NOMO-1 (cell line): ENCODE results near the gene CIB1.
"Not testable (repeated sequence)": the region's sequence is repeated elsewhere in the genome, so short reads cannot be mapped to it uniquely, and the experiment has no call there.

ENCODE experiments used
- DNase-seq, 2 experiments: peaks; one replicate each; lab custom pipeline; 2025; ENCODE audit not compliant: unreplicated experiment in 2 of 2; lab: John Stamatoyannopoulos, UW

CIB1 gene

GRCh38 chr15:90233387-90234095 lies at the start of gene CIB1:
CIB1 (minus strand) TSS chr15:90233941; CDS start chr15:90233885, 56 bp downstream.
- peak; percentile 91 to 98 for DNase-seq

DNA sequence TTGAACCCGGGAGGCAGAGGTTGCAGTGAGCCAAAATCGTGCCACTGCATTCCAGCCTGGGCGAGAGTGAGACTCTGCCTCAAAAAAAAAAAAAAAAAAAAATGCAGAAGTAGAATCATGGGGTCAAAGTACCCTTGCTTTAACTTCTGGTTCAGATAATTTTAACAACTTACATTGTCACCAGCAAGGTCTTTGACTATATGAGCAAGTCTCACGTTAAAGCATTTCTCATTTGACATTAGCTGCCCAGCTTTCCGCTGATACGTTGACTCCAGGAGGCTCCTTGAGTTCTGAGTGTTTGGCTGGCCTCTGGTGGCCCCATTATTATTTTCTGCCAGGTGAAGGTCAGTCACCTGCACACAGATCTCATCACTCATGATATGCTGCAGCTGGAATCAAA lies 47.9 kb upstream of the CIB1 start:
- peak in 1 of 2 experiments; percentile 46 for DNase-seq

DNA sequence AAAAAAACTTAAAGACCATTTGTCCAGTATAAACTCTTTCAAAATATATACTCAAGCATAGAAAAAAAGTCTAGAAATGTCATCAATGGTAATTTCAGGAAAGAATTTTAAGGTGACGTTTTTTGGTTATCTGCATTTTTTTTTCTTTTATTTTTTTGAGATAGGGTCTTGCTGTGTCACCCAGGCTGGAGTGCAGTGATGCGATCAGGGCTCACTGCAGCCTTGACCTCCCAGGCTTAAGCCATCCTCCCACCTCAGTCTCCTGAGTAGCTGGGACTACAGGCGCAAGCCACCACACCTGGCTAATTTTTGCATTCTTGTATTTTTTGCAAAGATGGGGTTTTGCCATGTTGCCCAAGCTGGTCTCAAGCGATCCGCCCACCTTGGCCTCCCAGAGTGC lies 47.0 kb upstream of the CIB1 start:
- DNase-seq: not testable (repeated sequence)

GRCh38 chr15:90278467-90278866 lies 44.7 kb upstream of the CIB1 start:
- not testable (repeated sequence) for DNase-seq

- no peak for DNase-seq
These were observed 37.9 kb upstream of the CIB1 start for GRCh38 chr15:90271459-90272166.

DNA sequence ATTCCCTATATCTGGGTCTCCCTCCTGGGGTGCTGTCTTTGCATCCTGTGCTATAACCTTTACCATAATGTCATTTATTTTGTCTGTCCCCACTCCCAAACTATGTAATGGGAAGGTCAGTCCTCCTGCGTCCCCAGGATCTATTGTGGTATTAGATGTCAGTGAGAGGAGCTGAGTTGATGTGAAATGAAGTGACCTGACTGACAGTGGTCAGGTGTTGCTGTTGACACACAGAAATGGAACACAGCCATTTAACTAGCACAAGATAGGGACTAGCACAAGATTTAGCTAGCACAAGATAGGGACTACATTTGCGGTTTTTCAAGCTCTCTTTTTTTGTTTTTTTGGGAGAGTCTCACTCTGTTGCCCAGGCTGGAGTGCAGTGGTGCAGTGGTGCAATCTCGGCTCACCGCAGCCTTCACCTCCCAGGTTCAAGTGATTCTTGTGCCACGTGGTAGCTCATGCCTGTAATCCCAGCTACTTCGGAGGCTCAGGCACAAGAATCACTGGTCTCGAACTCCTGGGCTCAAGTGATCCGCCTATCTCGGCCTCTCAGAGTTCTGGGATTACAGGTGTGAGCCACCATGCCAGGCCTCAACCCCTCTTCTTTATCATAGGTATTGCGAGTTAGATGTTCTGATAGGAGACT lies 36.9 kb upstream of the CIB1 start:
- no peak for DNase-seq

DNA sequence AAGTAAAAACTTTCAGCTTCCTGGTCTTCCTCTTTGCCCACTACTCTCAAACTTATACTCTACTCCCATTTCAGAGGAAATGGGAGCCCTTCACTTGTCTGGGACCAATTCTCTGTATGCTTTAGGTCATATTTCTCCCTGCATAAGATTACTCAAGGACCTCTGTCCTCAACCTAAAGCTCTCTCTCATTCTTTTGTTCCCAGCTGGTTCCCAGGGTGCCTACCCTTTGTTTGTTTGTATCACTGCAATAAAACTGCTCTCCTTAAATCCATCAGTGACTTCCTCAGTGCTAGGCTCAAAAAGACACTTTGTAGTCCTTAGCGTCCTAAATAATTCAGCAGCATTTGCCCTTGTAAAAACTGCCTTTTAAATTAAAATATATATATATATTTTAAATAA lies 34.7 kb upstream of the CIB1 start:
- DNase-seq: no peak

- peak in 1 of 2 experiments; percentile 8 for DNase-seq
These were observed 32.7 kb upstream of the CIB1 start for GRCh38 chr15:90266485-90266884.

DNA sequence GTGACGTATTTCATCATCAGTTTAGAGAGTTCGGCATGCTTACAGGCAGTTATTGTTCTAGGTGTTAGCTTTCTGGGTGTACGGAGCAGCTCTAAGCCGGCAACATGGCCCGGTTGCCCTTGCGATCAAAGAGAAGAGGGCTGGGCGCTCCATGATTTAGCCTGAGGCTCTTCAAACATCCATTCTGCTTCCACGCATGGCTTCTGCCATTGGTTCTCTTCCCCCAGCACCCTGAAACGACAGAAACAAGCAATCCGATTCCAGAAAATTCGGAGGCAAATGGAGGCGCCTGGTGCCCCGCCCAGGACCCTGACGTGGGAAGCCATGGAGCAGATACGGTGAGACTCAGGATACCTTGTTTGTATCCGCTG lies 32.3 kb upstream of the CIB1 start:
- peak in 1 of 2 experiments; percentile 18 for DNase-seq

- DNase-seq: peak; percentile 87 to 89
These were observed 31.7 kb upstream of the CIB1 start, which contains the start of gene NGRN for GRCh38 chr15:90265271-90266060. NGRN (plus strand) TSS chr15:90265672; CDS start chr15:90265713, 41 bp downstream.

DNA sequence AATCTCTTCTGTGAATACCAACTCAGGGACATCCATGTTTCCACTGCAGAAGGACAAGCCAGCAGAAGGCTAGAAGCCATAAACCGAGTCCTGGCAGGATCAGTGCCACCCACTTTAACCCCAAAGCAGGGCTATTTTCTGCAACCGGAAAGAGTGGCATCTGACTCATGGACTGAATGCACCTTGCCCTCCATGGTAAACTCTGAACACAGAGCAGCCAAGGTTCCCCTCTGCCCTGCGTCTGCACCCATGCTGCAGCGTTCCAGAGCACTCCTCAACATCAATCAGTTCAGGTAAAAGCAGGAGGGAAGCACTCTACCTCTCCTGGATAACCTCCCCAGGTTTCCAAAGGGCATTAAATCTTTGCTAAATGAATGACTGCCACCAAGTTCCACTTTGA lies 30.9 kb upstream of the CIB1 start:
- DNase-seq: peak; percentile 24 to 32

DNA sequence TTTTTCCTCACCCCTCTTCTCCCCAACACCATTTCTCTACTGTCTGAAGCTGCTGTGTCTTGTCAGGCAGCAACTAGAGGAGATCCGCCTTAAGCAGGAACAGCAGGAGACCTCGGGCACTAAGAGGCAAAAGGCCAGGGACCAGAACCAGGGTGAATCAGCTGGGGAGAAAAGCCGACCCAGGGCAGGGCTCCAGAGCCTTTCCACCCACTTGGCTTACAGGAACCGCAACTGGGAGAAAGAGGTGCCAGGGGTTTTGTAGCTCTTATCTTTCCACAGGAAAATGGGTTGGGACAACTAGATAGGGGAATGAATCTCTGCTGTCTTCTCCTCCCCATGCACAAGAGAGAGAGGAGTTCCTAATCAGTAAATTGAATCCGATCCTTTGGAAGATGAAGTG lies 28.7 kb upstream of the CIB1 start:
- no peak for DNase-seq

GRCh38 chr15:90261811-90262210 lies 28.1 kb upstream of the CIB1 start:
- DNase-seq: no peak

DNA sequence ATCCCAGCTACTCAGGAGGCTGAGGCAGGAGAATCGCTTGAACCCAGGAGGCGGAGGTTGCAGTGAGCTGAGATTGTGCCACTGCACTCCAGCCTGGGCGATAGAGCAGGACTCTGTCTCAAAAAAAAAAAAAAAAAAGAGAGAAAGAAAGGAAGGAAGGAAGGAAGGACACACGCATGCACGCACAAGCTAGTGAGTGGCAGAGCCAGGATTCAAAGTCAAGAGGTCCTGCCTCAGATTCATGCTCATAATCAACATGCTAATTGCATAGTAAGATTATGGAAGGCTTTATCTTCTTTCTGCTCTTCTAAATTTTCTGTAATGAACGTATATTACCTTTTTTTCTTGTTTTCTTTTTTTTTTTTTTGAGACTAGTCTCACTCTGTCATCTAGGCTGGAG lies 27.0 kb upstream of the CIB1 start:
- not testable (repeated sequence) for DNase-seq

DNA sequence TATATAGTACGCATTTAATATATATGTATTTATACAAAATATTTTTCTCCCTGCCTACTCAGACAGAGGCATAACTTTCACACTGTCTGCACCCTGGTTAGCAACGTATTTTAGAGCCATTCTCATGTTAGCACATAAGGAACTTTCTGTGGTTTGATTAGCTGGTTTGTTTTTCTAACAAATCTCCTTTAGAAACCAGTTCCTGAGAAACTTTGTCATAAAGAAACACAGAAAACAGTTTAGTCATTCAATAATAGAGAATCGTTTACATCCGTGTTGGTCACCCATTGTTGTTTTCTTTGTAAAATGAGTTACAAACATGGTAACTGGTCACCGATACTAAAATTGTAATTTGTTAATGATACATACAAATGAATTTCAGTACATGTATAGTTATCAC lies 25.8 kb upstream of the CIB1 start:
- no peak for DNase-seq

- DNase-seq: no peak
These were observed 24.0 kb upstream of the CIB1 start for GRCh38 chr15:90257776-90258175.

DNA sequence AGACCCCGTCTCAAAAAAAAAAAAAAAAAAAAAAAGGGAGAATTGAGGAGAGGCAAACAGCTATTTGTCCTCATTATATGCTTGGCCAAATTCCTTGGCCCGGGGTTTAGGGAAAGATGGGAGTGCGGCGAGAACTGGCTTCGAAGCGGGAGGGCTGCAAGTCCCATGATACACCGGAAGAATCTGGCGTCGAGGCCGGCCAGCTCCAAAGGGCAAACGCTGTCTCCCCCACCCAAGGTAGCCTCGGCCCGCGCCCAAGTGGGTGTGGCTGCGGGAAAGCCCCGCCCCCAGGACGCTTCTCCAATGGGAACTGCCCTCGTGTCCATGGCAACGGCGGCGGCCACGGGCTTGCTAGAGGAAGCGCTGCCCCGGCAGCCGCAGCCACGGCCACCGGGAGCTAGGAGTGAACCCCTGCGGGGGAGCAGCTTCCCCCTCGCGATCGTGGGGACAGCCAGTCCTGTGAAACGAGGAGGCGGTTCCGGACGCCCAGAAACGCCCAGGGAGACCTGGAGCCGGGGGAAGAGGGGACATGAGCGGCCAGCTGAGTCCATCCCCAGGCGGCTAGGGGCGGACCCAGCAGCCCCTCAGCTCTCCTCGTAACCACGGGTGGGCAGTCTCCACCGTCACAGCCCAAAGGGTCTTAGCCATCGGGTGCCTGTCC lies 15.6 kb upstream of the CIB1 start, which contains the start of gene TTLL13:
Gene TTLL13 (plus strand): TSS at position 354 of the 661 bp plus-strand sequence. CDS start 1,075 bp downstream, outside the sequence.
- DNase-seq: peak; percentile 37 to 47

DNA sequence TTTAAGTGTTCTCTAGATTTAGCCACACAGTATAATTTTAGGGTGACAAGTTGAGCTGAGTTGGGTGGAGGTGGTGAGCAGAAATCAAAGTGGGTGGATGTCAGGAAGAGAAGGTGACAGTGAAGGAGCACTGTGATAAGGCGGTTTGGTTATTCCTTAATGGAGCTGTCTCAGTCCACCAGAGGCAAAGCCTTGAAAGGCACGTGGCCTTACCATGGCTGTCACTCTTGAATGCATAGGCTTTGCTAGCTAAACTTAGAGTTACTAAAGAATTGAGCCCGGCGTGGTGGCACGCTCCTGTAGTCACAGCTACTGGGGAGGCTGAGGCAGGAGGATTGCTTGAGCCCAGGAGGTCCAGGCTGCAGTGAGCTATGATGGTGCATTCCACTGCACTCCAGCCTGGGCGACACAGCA lies 15.1 kb upstream of the CIB1 start:
- no peak for DNase-seq

DNA sequence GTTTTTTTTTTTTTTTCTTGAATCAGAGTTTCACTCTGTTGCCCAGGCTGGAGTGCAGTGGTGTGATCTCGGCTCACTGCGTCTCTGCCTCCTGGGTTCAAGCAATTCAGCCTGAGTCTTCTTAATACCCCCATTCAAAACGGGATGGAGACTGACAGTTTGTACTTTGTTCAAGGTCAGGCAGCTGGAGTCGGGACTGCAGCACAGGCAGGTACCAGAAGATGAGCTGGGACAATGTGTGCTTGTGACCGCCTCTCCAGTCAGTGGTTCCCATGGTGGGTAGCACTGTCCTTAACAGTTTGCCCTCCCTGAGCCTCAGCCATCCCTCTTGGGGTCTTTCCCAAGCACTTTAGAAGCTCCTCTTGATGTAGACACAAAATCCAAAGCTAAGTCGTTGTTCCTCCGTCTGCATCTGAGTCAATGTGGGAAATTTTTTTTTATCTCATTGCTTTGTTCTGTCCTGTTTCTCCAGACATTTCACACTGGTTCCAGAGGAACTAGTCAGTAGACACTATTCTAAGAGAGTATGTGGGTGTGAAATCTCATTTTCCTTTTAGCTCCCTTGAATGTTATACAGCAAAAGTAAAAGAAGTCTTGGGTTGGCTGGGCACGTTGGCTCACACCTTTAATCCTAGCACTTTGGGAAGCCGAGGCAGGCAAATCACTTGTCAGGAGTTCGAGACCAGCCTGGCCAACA lies 10.3 kb upstream of the CIB1 start:
- no peak for DNase-seq
